HepG2 (cell line): ENCODE results near the gene TMEM198. TPM values are rescaled to one million over a fixed set of nuclear protein-coding genes. Genes with fewer than 3 reads are reported as not detected.

Source experiments
- BCL6 ChIP-seq: IDR thresholded peaks from 2 replicates; pipeline ENCODE4 v1.6.1; 2016; ENCODE audit warnings: missing genetic modification reagents, missing compliant biosample characterization
- CBFB ChIP-seq: sonication (generic); formaldehyde crosslinking; IDR thresholded peaks from 2 replicates; pipeline ENCODE4 v1.4.0; 2020; ENCODE audit warnings: missing genetic modification reagents
- CHD2 ChIP-seq: IDR thresholded peaks from 2 replicates; pipeline ENCODE4 v1.6.1; 2011; ENCODE audit warnings: low read depth, low read length, improper control_type of control experiment
- FOXK2 ChIP-seq: fragments of 450-650 bp; IDR thresholded peaks from 2 replicates; pipeline ENCODE4 v1.6.1; 2016
- FOXM1 ChIP-seq: sonication (generic); formaldehyde crosslinking; IDR thresholded peaks from 2 replicates; pipeline ENCODE4 v1.5.0; 2020; ENCODE audit warnings: missing genetic modification reagents
- HNRNPL ChIP-seq: fragments of 200-400 bp; formaldehyde crosslinking; IDR thresholded peaks from 2 replicates; pipeline ENCODE4 v1.6.1; 2017; ENCODE audit warnings: mild to moderate bottlenecking, low read depth, low read length
- MTF1 ChIP-seq: sonication (generic); formaldehyde crosslinking; IDR thresholded peaks from 2 replicates; pipeline ENCODE4 v1.5.0; 2020; ENCODE audit warnings: missing genetic modification reagents
- TBX2 ChIP-seq: sonication (generic); formaldehyde crosslinking; IDR thresholded peaks from 2 replicates; pipeline ENCODE4 v1.5.0; 2020; ENCODE audit warnings: missing genetic modification reagents, mild to moderate bottlenecking, borderline replicate concordance
- TCF12 ChIP-seq, 2 experiments: fragments of 450-650 bp in 1 of 2; sonication (generic) in 1 of 2; formaldehyde crosslinking in 1 of 2; IDR thresholded peaks; 2 replicates each; pipeline versions ENCODE4 v1.6.1 to v1.8.0; 2017 to 2022; ENCODE audit warnings: antibody characterized with exemption in 1 of 2, mild to moderate bottlenecking in 1 of 2, missing genetic modification reagents in 1 of 2, moderate library complexity in 1 of 2
- TP53 ChIP-seq: sonication (generic); formaldehyde crosslinking; conservative IDR thresholded peaks from 2 replicates; pipeline ENCODE4 v1.4.0; 2020; ENCODE audit warnings: missing genetic modification reagents
- ZBTB21 ChIP-seq: sonication (generic); formaldehyde crosslinking; IDR thresholded peaks from 2 replicates; pipeline ENCODE4 v1.4.0; 2020; ENCODE audit warnings: missing genetic modification reagents
- ZNF17 ChIP-seq: sonication (generic); formaldehyde crosslinking; IDR thresholded peaks from 2 replicates; pipeline ENCODE4 v1.5.0; 2020; ENCODE audit warnings: mild to moderate bottlenecking, missing genetic modification reagents
- ZNF335 ChIP-seq: sonication (generic); formaldehyde crosslinking; IDR thresholded peaks from 2 replicates; pipeline ENCODE4 v1.4.0; 2020; ENCODE audit warnings: missing genetic modification reagents
- ZNF33A ChIP-seq: sonication (generic); formaldehyde crosslinking; IDR thresholded peaks from 2 replicates; pipeline ENCODE4 v1.5.1; 2020; ENCODE audit warnings: missing genetic modification reagents, mild to moderate bottlenecking, moderate library complexity, borderline replicate concordance
- ZNF616 ChIP-seq: sonication (generic); formaldehyde crosslinking; IDR thresholded peaks from 2 replicates; pipeline ENCODE4 v1.5.0; 2020; ENCODE audit warnings: low read depth, mild to moderate bottlenecking, missing genetic modification reagents
- ZNF782 ChIP-seq: sonication (generic); formaldehyde crosslinking; IDR thresholded peaks from 2 replicates; pipeline ENCODE4 v1.4.0; 2020; ENCODE audit warnings: missing genetic modification reagents, mild to moderate bottlenecking, borderline replicate concordance
- polyA plus RNA-seq, 8 experiments: library from polyadenylated mRNA; depleted of rRNA in 3 of 8; stranded (reverse) in 7 of 8; unstranded in 1 of 8; fragments of >200 nt; fragmentation: Illumina TruSeq in 4 of 8; extraction: Trizol in 4 of 8; gene quantifications; 2 replicates each; pipeline versions ENCODE4 v1.2.1 to v1.2.3, GENCODE V29; 2011 to 2016; ENCODE audit warnings: low read depth in 4 of 8, missing spikeins in 1 of 8, mixed read lengths in 1 of 8; ENCODE audit not compliant: insufficient read depth in 1 of 8
- total RNA-seq, 5 experiments: library from RNA; depleted of rRNA; stranded (reverse); fragments of >200 nt; fragmentation: Illumina TruSeq; extraction: Trizol; gene quantifications; 2 replicates each; pipeline ENCODE4 v1.2.3, GENCODE V29; 2016; ENCODE audit warnings: low read depth in 1 of 5
- TF ChIP-seq, protein P1 (sequence below): sonication (generic); formaldehyde crosslinking; IDR thresholded peaks from 2 replicates; pipeline ENCODE4 v1.5.0; 2020; ENCODE audit warnings: mild to moderate bottlenecking, missing genetic modification reagents, borderline replicate concordance
- TF ChIP-seq, protein P2 (sequence below): sonication (generic); formaldehyde crosslinking; IDR thresholded peaks from 2 replicates; pipeline ENCODE4 v1.5.0; 2020; ENCODE audit warnings: missing genetic modification reagents
- TF ChIP-seq, protein P3 (sequence below): sonication (generic); formaldehyde crosslinking; IDR thresholded peaks from 2 replicates; pipeline ENCODE4 v1.5.1; 2020; ENCODE audit warnings: mild to moderate bottlenecking, missing genetic modification reagents, moderate library complexity
- TF ChIP-seq, protein P4 (sequence below): sonication (generic); formaldehyde crosslinking; IDR thresholded peaks from 2 replicates; pipeline ENCODE4 v1.4.0; 2020; ENCODE audit warnings: missing genetic modification reagents, mild to moderate bottlenecking, borderline replicate concordance

Gene TMEM198
- total and polyA plus RNA-seq, 2 of the 13 experiments (the other 11 are each of a cell fraction or from before 2014, with no cell fraction given): 17.3 to 23.5 TPM

DNA sequence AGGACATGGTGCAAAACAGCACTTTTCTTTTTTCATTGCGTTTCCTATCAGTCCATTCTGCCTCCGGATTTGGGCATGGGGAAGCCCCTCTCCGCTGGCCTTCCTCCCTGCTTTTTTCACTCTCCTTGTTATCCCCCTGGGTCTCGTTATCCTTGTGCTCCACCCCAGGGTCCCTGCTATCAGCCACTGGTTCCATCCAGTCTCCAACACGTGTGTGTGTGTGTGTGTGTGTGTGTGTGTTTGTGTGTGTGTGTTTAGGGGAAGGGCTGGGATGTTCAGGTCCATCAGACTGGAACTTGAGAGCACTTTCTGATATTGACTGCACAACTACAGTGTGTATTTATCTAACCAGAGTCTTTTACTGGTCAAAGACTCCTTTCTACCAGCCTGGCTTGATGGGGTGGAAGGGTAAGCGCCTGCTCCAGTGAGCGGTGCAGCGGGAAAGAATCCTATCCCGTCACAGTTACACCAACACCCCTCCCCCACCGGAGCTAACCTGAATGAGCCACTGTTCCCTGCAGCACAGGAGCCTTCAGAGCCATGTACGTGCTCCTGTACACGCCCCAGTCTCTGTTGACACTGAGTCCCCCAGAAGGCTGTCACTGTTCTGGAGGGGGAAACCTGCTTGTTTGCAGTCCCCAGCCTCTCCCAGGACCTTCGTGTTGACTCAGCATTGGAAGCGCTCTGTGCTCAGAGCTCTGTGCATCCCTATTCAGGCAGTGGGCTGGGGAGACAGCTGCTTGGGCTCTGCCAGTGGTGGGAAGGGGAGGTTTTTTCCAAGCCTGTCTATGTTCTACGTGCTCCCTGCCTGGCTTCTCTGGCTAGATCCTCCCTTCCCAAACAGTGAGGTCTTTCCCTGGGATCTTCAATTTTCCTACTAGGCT lies 32.9 kb downstream of the TMEM198 start (continued):
- TF ChIP-seq, protein P1, sequence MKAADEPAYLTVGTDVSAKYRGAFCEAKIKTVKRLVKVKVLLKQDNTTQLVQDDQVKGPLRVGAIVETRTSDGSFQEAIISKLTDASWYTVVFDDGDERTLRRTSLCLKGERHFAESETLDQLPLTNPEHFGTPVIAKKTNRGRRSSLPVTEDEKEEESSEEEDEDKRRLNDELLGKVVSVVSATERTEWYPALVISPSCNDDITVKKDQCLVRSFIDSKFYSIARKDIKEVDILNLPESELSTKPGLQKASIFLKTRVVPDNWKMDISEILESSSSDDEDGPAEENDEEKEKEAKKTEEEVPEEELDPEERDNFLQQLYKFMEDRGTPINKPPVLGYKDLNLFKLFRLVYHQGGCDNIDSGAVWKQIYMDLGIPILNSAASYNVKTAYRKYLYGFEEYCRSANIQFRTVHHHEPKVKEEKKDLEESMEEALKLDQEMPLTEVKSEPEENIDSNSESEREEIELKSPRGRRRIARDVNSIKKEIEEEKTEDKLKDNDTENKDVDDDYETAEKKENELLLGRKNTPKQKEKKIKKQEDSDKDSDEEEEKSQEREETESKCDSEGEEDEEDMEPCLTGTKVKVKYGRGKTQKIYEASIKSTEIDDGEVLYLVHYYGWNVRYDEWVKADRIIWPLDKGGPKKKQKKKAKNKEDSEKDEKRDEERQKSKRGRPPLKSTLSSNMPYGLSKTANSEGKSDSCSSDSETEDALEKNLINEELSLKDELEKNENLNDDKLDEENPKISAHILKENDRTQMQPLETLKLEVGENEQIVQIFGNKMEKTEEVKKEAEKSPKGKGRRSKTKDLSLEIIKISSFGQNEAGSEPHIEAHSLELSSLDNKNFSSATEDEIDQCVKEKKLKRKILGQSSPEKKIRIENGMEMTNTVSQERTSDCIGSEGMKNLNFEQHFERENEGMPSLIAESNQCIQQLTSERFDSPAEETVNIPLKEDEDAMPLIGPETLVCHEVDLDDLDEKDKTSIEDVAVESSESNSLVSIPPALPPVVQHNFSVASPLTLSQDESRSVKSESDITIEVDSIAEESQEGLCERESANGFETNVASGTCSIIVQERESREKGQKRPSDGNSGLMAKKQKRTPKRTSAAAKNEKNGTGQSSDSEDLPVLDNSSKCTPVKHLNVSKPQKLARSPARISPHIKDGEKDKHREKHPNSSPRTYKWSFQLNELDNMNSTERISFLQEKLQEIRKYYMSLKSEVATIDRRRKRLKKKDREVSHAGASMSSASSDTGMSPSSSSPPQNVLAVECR (CRISPR knock-in tag): peak; percentile 88
- TF ChIP-seq, protein P2, sequence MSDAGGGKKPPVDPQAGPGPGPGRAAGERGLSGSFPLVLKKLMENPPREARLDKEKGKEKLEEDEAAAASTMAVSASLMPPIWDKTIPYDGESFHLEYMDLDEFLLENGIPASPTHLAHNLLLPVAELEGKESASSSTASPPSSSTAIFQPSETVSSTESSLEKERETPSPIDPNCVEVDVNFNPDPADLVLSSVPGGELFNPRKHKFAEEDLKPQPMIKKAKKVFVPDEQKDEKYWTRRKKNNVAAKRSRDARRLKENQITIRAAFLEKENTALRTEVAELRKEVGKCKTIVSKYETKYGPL: no peak
- TF ChIP-seq ZNF782 (CRISPR knock-in tag): peak; percentile 91; the same call in 1 of the 2 replicates
- TF ChIP-seq FOXK2: peak; percentile 96
- TF ChIP-seq BCL6 (CRISPR knock-in tag): peak; percentile 82
- TF ChIP-seq HNRNPL: no peak
- TF ChIP-seq ZBTB21 (CRISPR knock-in tag): peak; percentile 79
- TF ChIP-seq FOXM1: no peak
- TF ChIP-seq, protein P3, sequence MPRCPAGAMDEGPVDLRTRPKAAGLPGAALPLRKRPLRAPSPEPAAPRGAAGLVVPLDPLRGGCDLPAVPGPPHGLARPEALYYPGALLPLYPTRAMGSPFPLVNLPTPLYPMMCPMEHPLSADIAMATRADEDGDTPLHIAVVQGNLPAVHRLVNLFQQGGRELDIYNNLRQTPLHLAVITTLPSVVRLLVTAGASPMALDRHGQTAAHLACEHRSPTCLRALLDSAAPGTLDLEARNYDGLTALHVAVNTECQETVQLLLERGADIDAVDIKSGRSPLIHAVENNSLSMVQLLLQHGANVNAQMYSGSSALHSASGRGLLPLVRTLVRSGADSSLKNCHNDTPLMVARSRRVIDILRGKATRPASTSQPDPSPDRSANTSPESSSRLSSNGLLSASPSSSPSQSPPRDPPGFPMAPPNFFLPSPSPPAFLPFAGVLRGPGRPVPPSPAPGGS: peak; percentile 89; the same call in 1 of the 2 replicates
- 0 out of 2 replicates have a peak, but pooled peaks have one; percentile 31 for TF ChIP-seq ZNF616 (CRISPR knock-in tag)
- TF ChIP-seq ZNF335 (CRISPR knock-in tag): peak; percentile 78
- 0 out of 2 replicates have a peak, but pooled peaks have one; percentile 21 for TF ChIP-seq TP53 (CRISPR knock-in tag)
- TF ChIP-seq, protein P4, sequence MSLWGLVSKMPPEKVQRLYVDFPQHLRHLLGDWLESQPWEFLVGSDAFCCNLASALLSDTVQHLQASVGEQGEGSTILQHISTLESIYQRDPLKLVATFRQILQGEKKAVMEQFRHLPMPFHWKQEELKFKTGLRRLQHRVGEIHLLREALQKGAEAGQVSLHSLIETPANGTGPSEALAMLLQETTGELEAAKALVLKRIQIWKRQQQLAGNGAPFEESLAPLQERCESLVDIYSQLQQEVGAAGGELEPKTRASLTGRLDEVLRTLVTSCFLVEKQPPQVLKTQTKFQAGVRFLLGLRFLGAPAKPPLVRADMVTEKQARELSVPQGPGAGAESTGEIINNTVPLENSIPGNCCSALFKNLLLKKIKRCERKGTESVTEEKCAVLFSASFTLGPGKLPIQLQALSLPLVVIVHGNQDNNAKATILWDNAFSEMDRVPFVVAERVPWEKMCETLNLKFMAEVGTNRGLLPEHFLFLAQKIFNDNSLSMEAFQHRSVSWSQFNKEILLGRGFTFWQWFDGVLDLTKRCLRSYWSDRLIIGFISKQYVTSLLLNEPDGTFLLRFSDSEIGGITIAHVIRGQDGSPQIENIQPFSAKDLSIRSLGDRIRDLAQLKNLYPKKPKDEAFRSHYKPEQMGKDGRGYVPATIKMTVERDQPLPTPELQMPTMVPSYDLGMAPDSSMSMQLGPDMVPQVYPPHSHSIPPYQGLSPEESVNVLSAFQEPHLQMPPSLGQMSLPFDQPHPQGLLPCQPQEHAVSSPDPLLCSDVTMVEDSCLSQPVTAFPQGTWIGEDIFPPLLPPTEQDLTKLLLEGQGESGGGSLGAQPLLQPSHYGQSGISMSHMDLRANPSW: peak; percentile 35; the same call in 1 of the 2 replicates
- TF ChIP-seq CBFB: no peak
- no peak for TF ChIP-seq ZNF17 (CRISPR knock-in tag)
- peak; percentile 63; the same call in 1 of the 2 replicates for TF ChIP-seq CHD2
- no peak for TF ChIP-seq MTF1 (CRISPR knock-in tag)
- TF ChIP-seq ZNF33A (CRISPR knock-in tag): peak; percentile 89; the same call in 1 of the 2 replicates
- TF ChIP-seq TBX2 (CRISPR knock-in tag): peak; percentile 98
- TF ChIP-seq TCF12 (IDR thresholded peaks at IDR 0.05): no peak
- peak; percentile 96 for TF ChIP-seq TCF12 (CRISPR knock-in tag; IDR thresholded peaks at IDR 0.05)
